GM10248 (cell line): Measurements from ENCODE around the gene CBFA2T3.
"Not testable (repeated sequence)": the region's sequence is repeated elsewhere in the genome, so short reads cannot be mapped to it uniquely, and the experiment has no call there.

Experiments used
- CTCF ChIA-PET: fragments of 300-600 bp; sonication (Branson Sonifier 250); formaldehyde crosslinking; extraction: SDS; loops from one replicate; lab custom pipeline; 2021; ENCODE audit warnings: antibody characterized with exemption; lab: Yijun Ruan, JAX
- POLR2A ChIA-PET: fragments of 350-650 bp; sonication (Branson Sonifier 250); formaldehyde crosslinking; extraction: SDS; loops from one replicate; lab custom pipeline; 2020; ENCODE audit warnings: antibody characterized with exemption; lab: Yijun Ruan, JAX
- DNase-seq: peaks from one replicate; pipeline ENCODE4 v3.0.0; 2012; ENCODE audit errors: extremely low spot score
- TF ChIP-seq, protein P1 (sequence below): IDR thresholded peaks from 2 replicates; pipeline ENCODE4 v1.5.1; 2012; ENCODE audit warnings: mild to moderate bottlenecking, low read depth; ENCODE audit errors: extremely low read depth, missing control alignments, control extremely low read depth

The CBFA2T3 gene

GRCh38 chr16:89012622-89012995 is 35.6 kb upstream of the CBFA2T3 start:
- POLR2A ChIA-PET: no interaction called here
- CTCF ChIA-PET: interaction anchor here (0.9 kb wide), 1 partner anchor 15 kb away, joined by 3 read pairs; no protein-coding TSS in a partner anchor
- TF ChIP-seq, protein P1, sequence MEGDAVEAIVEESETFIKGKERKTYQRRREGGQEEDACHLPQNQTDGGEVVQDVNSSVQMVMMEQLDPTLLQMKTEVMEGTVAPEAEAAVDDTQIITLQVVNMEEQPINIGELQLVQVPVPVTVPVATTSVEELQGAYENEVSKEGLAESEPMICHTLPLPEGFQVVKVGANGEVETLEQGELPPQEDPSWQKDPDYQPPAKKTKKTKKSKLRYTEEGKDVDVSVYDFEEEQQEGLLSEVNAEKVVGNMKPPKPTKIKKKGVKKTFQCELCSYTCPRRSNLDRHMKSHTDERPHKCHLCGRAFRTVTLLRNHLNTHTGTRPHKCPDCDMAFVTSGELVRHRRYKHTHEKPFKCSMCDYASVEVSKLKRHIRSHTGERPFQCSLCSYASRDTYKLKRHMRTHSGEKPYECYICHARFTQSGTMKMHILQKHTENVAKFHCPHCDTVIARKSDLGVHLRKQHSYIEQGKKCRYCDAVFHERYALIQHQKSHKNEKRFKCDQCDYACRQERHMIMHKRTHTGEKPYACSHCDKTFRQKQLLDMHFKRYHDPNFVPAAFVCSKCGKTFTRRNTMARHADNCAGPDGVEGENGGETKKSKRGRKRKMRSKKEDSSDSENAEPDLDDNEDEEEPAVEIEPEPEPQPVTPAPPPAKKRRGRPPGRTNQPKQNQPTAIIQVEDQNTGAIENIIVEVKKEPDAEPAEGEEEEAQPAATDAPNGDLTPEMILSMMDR: no peak
- DNase-seq: no peak

DNA sequence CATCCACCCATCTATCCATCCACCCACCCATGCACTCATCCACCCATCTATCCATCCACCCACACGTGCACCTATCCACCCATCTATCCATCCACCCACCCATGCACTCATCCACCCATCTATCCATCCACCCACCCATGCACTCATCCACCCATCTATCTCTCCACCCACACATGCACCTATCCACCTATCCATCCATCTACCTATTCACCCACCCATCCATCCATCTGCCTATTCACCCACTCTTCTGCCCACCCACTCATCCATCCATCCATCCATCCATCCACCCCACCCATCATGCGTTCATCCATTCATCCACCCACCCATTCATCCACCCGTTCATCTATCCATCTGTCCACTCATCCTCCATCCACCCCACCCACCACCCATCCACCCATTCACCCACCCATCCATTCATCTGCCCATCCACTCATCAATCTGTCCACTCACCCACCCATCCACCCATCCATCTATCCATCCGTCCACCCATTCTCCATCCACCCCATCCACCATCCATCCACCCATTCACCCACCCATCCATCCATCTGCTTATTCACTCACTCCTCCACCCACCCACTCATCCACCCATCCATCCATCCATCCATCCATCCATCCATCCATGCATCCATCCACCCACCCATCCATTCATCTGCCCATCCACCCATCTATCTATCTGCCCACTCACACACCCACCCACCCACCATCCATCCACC is 35.1 kb upstream of the CBFA2T3 start:
- no peak for DNase-seq
- CTCF ChIA-PET: no interaction called here
- POLR2A ChIA-PET: no interaction called here
- TF ChIP-seq, protein P1: no peak

DNA sequence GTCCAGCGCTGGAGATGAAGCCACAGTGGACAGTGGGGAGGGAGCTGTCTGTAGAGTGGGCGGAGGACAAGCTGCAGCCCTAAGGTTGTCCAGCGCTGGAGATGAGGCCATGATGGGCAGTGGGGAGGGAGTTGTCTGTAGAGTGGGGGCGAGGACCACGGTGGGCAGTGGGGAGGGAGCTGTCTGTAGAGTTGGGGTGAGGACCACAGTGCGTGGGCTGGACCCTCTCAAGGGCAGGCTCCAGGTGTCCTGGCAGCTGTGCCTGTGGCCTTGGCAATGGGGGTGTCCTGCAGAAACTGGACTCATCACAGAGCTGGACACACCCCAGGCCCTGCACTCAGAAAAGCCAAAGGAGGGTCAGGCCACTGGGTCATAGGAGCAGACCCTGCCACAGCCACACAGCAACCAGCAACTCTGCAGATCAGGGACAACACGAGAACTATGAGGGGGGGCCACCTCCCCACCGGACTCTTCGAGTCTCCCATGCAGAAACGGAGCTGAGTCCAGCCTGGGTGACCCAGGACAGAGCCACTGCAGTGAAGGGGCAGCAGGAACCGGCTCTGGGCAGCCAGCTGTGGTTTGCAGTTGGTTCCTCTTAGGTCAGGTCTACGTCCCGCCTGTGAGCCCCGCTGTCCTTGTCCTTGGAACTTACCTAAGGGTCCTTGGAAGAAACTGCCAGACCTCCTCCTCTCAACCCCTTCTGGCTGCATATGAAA is 33.4 kb upstream of the CBFA2T3 start:
- no peak for DNase-seq
- ChIA-PET CTCF (interaction anchor here (1.8 kb wide), 1 partner anchor 273 kb away, joined by 5 read pairs; no protein-coding TSS in a partner anchor), POLR2A (no interaction called here)
- TF ChIP-seq, protein P1: no peak

- TF ChIP-seq, protein P1: no peak
- DNase-seq: peak; percentile 61
- ChIA-PET CTCF (interaction anchor here (1.8 kb wide), 1 partner anchor 272 kb away, joined by 5 read pairs; no protein-coding TSS in a partner anchor), POLR2A (no interaction called here)
Measured at GRCh38 chr16:89009343-89010209, 32.6 kb upstream of the CBFA2T3 start.

GRCh38 chr16:89008796-89009195 is 31.8 kb upstream of the CBFA2T3 start:
- CTCF ChIA-PET, POLR2A ChIA-PET, DNase-seq: not testable (repeated sequence)

DNA sequence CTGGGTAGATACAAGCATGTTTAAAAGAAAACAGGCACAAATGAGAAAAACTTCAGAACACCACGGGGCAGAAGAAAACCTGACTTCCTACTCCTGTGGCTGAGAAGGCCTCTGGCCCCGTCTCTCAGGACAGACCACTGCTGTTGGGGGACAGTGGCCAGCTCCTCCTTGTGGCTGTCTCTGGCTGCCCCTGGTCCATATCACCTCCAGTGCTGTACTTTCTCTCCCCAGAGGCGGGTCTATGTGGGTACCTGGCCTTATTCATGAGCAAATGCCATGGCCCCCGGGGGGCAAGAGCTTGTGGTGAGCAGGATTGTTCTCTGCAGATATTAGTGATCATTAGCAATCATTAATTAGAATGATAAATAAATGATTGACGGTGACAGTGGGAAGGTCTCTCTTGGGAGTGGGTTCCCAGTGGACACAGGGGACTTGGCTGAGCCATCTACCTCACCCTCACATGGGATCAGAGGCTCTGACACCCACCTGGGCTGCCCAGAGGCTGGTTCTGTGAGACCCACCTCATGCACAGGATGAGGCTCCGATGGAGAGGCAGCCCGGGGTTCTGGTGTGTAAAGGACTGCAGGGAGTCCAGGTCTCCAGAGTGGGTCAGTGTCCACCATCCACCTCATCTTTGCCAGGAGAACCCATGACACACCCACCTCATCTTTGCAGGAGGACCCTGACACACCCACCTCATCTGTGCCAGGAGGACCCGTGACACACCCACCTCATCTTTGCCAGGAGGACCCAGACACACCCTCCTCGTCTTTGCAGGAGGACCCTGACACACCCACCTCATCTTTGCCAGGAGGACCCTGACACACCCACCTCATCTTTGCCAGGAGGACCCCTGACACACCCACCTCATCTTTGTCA is 30.6 kb upstream of the CBFA2T3 start:
- POLR2A ChIA-PET: no interaction called here
- CTCF ChIA-PET: no interaction called here
- TF ChIP-seq, protein P1: no peak
- DNase-seq: no peak
